Endothelial cell (in vitro differentiated cells): ENCODE results near the gene SLC38A11. TPM values are rescaled to one million over a fixed set of nuclear protein-coding genes. Genes with fewer than 3 reads are reported as not detected.

Source experiments
- DNase-seq: peaks from one replicate; pipeline ENCODE4 v3.0.0; 2021; ENCODE audit warnings: low spot score
- H3K27ac Mint-ChIP-seq: one replicate; pipeline ENCODE4 v1.8.0; 2021; ENCODE audit warnings: mixed read lengths, inconsistent platforms; ENCODE audit not compliant: unreplicated experiment
- H3K27me3 Mint-ChIP-seq: one replicate; pipeline ENCODE4 v1.8.0; 2021; ENCODE audit warnings: mild to moderate bottlenecking, moderate library complexity, mixed read lengths, inconsistent platforms; ENCODE audit not compliant: unreplicated experiment
- H3K36me3 Mint-ChIP-seq: one replicate; pipeline ENCODE4 v1.8.0; 2021; ENCODE audit warnings: mild to moderate bottlenecking, low read depth, mixed read lengths, inconsistent platforms; ENCODE audit not compliant: unreplicated experiment
- H3K4me1 Mint-ChIP-seq: one replicate; pipeline ENCODE4 v1.8.0; 2021; ENCODE audit warnings: mild to moderate bottlenecking, mixed read lengths, inconsistent platforms; ENCODE audit not compliant: unreplicated experiment
- H3K4me3 Mint-ChIP-seq: one replicate; pipeline ENCODE4 v1.8.0; 2021; ENCODE audit warnings: mild to moderate bottlenecking, mixed read lengths, inconsistent platforms; ENCODE audit not compliant: unreplicated experiment
- H3K9me3 Mint-ChIP-seq: one replicate; pipeline ENCODE4 v1.8.0; 2021; ENCODE audit warnings: mixed read lengths, inconsistent platforms; ENCODE audit not compliant: unreplicated experiment
- total RNA-seq: library from RNA; stranded (reverse); fragmentation: NEBNext Ultra II Directional; extraction: Animal tissue kit (Norgen Biotek cat#: 25700); gene quantifications from one replicate; pipeline ENCODE4 v1.2.1, GENCODE V29; 2021; ENCODE audit not compliant: unreplicated experiment
- TF ChIP-seq, protein P1 (sequence below): fragments of 200-600 bp; sonication (generic); IDR thresholded peaks from one replicate; pipeline ENCODE4 v1.5.0; 2021; ENCODE audit warnings: antibody characterized with exemption; ENCODE audit not compliant: unreplicated experiment

Gene SLC38A11
- total RNA-seq, 1 donor from 2014 or later: not detected

DNA sequence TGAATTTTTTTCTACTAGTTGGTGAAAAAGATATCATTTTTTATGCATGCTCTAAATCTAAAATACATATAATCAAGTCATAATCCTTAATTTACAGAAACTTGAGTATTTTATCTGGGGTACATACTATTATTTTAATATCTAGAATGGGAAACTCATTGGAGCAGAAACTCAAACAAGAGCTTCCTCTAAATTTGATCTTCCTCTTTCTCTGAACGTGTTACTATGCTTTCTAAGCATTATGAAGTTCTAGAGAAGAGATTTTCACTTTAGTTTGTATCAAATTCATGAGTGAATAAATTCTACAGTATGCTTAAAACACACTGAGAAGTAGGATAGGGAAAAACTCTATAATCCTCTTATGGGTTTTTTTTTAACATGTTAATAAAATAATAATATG is 20.6 kb upstream of the SLC38A11 start:
- no peak overlapping the region for H3K27ac Mint-ChIP-seq
- H3K9me3 Mint-ChIP-seq: no peaks in the 10 kb centered on the region
- H3K27me3 Mint-ChIP-seq: peaks cover 2% of the 10 kb centered on the region
- H3K4me1 Mint-ChIP-seq: peaks cover 9% of the 10 kb centered on the region
- no peaks in the 10 kb centered on the region for H3K36me3 Mint-ChIP-seq
- H3K4me3 Mint-ChIP-seq: no peak overlapping the region
- DNase-seq: no peak
- TF ChIP-seq, protein P1, sequence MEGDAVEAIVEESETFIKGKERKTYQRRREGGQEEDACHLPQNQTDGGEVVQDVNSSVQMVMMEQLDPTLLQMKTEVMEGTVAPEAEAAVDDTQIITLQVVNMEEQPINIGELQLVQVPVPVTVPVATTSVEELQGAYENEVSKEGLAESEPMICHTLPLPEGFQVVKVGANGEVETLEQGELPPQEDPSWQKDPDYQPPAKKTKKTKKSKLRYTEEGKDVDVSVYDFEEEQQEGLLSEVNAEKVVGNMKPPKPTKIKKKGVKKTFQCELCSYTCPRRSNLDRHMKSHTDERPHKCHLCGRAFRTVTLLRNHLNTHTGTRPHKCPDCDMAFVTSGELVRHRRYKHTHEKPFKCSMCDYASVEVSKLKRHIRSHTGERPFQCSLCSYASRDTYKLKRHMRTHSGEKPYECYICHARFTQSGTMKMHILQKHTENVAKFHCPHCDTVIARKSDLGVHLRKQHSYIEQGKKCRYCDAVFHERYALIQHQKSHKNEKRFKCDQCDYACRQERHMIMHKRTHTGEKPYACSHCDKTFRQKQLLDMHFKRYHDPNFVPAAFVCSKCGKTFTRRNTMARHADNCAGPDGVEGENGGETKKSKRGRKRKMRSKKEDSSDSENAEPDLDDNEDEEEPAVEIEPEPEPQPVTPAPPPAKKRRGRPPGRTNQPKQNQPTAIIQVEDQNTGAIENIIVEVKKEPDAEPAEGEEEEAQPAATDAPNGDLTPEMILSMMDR: no peak

DNA sequence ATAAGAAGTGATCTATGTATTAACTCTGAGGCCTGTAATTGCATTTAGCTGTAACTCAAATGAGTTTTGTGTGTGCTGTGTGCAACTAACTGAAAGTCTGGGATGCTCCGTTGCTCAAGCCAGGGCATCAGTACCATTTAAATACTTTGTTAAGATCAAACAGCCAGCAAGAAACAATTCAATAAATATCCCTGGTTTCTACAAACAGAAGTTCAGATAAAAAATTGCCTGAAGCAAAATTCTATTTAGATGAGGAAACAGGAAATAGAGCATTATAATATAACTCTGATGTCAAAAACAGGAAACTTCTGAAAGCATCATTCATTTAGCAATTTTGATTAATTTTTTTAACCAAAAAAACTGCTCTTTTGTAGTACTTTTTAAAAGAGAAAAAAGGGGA is 18.9 kb upstream of the SLC38A11 start:
- peaks cover 2% of the 10 kb centered on the region for H3K27me3 Mint-ChIP-seq
- H3K36me3 Mint-ChIP-seq: no peaks in the 10 kb centered on the region
- H3K4me3 Mint-ChIP-seq: no peak overlapping the region
- H3K4me1 Mint-ChIP-seq: no peaks in the 10 kb centered on the region
- no peaks in the 10 kb centered on the region for H3K9me3 Mint-ChIP-seq
- no peak for DNase-seq
- TF ChIP-seq, protein P1: no peak
- no peak overlapping the region for H3K27ac Mint-ChIP-seq

DNA sequence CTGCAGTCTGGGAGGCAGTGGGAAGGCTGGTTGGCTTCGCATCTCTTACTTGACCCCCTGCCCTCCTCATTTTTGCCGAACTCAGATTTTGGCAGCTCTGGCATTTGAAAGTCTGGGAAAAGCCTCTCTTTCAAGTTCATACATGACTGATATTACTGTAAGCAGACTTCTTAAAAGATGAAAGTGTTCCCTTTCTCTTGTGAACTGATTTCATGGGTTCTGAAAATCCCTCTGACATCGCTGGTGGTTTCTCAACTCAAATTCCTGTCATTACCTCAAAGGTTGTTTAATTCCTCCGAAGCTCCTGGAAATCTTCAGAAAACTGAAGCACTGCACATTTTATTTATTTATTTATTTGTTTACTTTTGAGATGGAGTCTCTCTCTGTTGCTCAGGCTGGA is 16.9 kb upstream of the SLC38A11 start:
- no peak overlapping the region for H3K4me3 Mint-ChIP-seq

DNA sequence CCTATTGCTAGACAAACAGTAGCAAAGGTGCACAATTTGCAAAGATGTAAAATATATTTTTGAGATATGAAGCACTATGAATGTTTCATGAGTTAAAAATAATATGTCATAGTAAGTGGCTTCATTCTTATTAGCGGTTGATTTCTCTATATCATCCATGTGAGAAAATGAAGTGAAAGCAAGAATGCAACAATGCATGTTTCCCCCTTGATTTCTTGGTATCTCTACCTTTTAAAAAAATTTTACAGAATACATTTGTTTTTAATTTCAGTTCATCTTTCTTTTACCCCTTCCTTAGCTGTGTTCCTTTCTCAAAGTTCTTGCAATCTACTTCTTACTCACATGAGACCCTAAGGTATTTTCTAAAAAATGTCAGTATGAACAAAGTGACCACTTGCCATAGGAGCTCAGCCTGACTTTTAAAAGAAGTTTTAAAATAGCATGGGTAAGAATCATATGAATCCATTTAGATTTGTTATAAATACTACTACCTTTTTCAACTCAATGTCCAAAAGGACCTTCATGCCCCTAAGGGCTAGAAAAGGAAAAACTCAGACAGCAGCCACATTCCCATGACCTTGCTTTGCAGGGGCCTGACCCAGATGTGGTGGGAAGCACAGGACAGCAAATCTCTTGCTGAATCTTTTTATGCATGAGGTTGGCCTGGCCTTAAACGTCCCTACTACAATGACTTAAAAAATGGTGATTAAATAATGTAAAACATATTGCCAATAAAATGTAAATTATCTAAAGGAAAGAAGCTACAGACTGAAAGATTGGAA is 14.8 kb upstream of the SLC38A11 start:
- no peaks in the 10 kb centered on the region for H3K36me3 Mint-ChIP-seq
- no peak overlapping the region for H3K27ac Mint-ChIP-seq
- TF ChIP-seq, protein P1: no peak
- DNase-seq: no peak
- no peaks in the 10 kb centered on the region for H3K9me3 Mint-ChIP-seq
- no peaks in the 10 kb centered on the region for H3K4me1 Mint-ChIP-seq
- H3K4me3 Mint-ChIP-seq: no peak overlapping the region
- H3K27me3 Mint-ChIP-seq: peaks cover 2% of the 10 kb centered on the region

More for the DNA sequence above, 16.9 kb upstream of the SLC38A11 start:
- Mint-ChIP-seq H3K4me1 (no peaks in the 10 kb centered on the region), H3K36me3 (no peaks in the 10 kb centered on the region), H3K27me3 (peaks cover 2% of the 10 kb centered on the region), H3K27ac (no peak overlapping the region), H3K9me3 (no peaks in the 10 kb centered on the region)
- TF ChIP-seq, protein P1: no peak
- no peak for DNase-seq

DNA sequence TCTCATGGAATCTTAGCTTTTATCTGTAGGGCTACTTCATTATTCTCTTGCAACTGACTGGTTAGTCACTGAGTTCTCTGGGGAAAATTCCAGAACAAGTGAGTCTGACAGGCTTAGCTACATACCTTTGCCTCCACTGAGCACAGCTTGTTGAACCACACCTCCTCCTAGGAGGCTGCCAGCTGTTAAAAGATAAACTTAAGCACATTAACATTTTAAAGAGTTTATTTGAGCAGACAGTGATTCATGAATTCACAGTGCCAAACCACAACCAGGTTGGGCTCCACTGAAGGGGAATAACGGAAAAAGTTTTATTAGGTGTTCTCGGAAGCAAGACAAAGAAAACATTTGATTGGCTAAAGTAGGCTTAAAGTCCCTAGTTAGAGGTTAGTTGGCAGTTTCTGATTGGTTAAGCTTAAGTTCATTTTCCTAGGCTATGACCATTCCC is 12.5 kb upstream of the SLC38A11 start:
- H3K27me3 Mint-ChIP-seq: peaks cover 2% of the 10 kb centered on the region
- no peaks in the 10 kb centered on the region for H3K4me1 Mint-ChIP-seq
- DNase-seq: no peak
- TF ChIP-seq, protein P1: no peak
- H3K27ac Mint-ChIP-seq: no peak overlapping the region
- H3K4me3 Mint-ChIP-seq: no peak overlapping the region
- no peaks in the 10 kb centered on the region for H3K9me3 Mint-ChIP-seq
- no peaks in the 10 kb centered on the region for H3K36me3 Mint-ChIP-seq
